Nucleus accumbens (tissue), 56 donors: ENCODE measurements around the gene SPSB4.

Experiments used
- DNase-seq, 56 donors: peaks; one replicate each; lab custom pipeline; 2025; lab: John Stamatoyannopoulos, UW

Gene SPSB4

DNA sequence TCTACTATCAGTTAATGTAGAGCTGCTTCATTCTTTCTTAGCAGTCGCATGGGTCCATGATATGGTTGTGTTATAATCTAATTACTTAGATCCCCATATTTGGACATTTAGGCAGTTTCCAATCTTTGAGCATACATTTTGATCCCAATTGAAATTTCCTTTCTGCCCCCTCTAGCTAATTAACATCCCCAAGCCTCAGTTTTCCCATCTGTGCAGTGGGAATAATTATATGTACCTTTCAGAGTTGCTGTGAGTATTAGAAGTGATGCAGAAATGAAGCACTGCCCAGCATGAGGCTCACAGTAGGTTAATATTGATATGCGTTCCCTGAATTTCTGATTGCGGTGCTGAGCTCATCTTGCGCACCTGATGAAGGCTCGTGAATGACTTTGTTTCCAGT is 21.8 kb downstream of the SPSB4 start:
- no peak for DNase-seq

DNA sequence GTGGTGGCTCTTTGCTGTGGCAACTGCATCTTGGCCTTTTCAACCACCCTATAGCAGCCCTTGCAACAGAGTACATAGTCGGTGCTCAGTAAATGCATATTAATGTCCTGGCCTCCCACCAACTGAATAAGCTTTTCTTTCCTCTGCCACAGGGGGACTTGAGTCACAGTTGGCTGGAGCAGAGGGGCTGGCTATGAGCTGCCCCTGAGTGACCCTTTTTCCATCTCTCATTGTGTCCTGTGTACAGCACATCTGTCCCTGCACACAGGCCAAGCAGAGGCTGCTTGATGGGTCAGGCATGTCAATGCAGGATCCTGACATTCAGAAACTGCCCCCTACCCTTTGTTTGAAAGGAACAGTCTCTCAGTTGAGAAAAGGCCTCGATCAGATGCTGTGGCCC is 22.4 kb downstream of the SPSB4 start:
- DNase-seq, result no peak

DNA sequence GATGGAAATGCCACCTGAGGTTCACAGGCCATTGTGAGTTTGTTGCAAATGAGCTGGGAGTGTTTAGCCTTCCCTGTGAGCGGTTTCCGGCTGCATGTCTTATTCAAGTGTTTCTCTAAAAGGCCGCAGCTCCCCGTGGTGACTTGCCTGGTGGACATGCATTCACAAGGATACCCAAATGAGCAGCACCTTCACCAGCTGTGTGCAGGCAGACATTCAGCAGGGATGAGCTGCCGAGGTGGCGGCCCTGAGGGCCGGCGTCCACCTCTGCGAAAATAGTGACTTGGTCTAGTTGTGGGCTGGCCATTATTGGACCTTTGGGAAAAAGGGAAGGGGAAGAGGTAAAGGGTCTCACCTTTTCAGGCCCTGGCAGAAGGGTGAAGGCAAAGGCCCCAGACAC is 23.4 kb downstream of the SPSB4 start:
- no peak for DNase-seq

DNA sequence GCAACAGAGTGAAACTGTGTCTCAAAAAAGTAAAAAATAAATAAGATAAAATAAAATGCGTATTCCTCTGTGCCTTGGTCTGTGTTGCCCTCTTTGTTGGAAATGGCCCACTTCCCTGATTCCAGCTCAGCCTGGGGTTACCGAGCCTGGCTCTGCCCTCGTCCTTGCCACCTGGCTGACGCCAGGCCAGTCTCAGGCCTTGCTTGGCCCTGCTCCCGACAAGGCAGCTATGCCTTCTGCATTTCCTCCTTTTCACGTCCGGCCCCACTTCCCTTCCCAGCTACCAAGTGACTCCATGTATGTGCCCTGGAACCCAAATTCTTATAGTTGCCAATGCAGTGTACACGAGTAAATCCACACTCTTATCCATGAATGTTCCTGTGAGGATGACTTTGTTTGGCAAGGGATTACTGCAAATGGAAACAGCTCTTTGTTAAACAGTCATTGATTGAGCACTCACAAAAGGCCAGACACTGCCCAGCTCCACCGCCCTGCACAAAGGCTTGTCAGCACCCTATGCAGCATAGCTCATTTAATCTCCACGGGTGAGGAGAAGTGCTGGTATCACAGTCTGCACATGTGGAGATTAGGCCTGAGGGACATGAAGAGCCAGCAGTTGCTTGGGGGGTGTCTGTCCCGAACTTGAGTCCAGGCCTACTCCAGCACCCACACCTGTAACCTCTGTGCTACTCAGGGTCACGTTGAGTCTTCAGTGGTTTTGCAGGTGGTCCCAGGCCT is 25.1 kb downstream of the SPSB4 start:
- peak in 4 of 56 donors; percentile 3 to 53 (median 40) for DNase-seq

DNA sequence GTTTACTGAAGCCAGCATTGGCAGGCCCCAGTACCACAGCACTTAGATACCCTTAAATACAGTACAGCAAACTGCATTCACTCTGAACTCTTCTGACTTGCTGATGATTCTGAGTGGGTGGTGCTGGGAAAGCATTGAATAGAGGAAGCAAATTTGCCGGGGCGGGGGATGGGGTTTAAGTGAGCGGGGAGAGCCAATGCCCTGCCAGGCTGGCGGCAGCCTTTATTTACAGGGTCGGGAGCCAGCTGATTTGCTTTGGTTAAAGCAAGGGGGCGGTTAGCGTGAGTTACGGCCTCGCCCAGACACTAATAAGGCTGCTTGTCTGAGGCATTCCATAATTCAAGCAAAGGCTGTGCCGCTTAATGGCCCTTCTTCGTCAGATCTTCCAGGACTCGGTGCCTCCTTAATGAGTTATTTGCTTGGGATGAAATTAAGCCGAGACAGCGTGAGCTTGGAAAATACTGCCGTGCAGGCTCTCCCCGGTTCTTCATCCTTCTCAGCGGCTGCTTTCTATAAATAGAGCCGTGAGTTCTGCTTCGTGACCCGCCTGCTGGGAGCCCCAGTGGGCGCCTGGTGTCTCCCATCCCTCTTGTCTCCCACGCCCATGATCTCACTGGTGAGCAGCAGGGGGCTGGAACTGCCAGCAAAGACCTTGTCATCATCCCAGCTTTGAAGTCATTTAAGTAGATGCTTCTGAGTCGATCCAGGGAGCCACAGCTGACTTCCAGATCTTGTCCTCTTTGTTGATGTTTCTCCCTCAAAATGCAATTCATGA is 25.8 kb downstream of the SPSB4 start:
- peak in 44 of 56 donors; percentile 13 to 80 (median 44) for DNase-seq

DNA sequence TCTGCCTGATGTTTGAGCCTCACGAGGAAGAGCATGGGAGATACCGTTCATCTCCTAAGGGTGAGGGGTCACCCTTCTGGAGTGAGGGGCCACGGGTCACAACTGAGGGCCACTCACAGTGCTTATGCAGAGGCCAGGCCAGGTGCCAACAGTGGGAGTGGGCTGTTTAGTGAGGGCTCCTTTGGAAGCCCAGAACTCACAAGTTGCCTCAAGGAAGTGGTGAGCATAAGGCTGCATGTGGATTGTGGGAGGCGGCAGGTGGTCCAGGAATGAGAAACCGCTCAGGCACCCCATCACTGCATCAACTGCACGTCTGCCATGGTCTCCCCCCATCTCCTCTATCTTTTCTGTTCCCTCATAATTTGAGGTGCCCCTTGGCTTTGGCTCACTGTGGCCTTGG is 26.5 kb downstream of the SPSB4 start:
- no peak for DNase-seq

DNA sequence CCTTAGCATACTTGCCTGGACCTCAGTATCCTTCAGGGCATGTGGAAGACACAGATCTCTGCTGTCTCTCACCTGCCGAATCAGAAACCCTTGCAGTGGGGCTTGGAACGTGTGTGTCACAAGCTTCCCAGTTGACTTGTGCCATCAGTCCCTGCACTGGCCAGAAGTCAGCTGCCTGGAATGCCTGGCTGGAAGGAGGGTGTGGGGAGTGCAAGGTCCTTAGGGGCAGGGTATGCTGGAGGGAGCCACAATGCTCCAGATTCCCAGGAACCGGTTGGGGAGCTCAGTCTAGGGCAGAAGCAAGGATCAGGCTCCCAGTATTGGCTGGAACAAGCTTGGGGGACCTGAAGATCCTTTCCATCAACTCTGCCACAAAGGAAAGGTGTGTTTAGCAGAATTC is 27.1 kb downstream of the SPSB4 start:
- DNase-seq, result no peak

DNA sequence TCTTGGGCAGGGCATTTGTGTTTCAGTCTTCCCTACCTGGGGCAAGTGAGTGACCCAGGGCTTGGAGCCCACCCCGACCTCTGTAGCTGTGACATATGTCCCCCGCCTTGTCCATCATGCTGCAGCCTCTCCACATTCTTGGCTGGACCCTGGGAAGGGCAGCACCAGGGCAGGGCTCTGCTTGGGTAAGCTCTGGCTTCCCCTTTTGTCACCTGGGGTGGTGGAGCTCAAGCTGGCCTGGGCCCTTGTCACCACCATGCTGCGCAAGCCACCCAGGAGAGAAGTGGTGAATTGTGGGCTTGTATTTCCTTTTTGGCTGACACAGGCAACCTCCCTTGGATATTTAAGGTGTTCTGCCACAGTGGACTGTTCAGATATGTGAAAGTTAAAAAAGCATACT is 29.3 kb downstream of the SPSB4 start:
- no peak for DNase-seq

DNA sequence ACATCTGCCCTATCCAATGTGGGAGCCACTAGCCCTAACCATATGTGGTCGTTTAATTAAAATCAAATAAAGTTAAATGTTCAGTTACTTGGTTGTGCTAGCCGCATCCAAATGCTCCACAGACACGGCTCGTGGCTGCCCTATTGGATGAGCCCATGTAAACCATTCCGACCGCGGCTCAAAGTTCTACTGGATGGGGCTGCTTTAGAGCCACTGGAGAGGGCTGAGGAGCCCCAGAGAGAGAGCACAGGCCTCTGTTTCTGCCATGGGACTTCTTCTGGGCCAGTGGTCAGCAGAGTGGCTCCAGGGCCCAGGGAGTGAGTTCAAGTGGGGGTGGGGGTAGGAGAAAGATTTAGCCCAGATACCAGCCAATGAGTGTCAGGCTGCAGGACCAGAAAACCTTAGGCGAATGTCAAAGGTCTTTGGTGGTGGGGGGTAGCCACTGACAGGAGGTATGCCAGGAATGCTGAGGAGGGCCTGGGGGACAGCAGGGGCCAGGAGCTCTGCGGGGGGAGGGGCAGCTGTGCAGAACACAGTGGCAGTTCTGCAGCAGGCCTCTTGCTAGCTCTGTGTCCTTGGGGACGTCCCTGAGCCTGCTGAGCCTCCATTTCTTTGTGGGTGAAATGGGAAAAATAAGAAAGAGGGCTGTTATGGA is 30.1 kb downstream of the SPSB4 start:
- no peak for DNase-seq

DNA sequence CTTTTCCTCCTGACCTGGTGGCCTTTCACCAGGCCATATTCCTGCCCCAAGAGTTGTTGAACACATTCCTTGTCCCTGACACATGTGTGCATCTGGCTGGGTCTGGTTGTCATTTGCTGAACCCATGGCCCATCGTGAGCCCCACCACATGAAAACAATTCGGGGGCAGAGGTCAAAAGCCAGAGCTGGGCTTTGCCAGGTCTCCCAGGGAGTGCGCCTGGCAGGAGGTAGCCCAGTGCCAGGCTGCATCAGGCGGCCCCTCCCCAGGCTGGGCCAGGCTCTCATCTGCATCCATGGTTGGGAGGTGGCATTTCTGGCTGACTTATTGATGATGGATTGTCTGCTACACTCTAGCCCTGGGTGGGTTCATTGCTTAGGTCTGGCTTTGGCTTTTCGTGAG is 30.9 kb downstream of the SPSB4 start:
- no peak for DNase-seq

DNA sequence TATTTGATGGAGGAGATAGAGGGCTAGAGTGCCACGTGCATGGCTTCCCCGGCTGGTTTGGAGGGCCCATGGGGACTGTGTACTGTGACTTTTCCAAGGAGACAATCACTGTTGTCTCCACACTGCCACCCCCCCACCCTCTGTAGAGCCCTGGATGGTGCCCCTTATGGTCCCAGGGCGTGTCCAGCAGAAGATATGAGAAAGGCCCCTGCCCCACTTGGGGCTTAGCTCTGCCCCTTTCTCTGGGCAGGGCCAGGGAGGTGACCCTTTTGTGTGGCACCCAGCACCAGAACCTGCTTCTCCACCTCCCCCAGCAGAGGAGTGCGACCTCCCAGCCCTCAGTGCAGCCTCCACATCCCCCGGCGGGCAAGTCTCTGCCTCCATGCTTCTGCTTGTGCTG is 32.1 kb downstream of the SPSB4 start:
- DNase-seq, result no peak

DNA sequence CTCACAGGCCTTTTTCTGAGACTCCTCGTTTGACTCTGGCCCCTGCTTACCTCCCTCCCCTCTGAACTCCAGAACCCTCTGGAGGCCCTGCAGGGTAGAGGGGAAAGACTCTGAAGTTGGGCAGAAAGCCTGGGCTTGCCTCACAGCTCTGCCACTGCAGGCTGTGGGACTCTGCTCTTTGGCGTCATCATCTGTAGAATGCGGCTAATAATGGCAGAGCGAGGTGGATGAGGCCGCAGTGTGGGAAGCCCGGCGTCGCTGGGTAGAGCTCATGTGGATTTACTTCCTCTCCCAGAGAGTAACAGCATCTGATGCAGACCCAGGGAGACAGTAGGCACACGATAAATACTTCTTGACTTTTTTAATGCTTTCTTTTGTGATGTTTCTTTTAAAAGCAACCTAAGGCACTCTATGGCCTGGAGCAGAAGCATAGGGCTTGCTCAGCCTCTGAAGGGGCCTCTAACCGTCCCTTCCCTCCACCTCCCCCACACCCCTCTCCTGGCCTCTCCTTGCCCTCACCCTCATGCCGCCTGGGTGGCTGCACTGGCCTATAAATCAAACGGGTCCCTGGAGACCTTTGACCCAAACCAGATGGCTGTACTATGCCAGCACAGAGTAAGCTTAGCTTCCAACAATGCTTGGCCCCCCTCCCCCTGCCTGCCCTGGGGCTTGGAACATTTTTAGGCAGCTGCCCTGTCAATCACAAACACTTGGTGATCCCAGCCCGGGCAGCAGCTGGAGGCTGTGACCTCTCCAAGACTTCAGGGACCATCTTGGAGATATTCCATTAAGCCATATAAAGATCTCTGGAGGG is 32.9 kb downstream of the SPSB4 start:
- DNase-seq, result no peak

DNA sequence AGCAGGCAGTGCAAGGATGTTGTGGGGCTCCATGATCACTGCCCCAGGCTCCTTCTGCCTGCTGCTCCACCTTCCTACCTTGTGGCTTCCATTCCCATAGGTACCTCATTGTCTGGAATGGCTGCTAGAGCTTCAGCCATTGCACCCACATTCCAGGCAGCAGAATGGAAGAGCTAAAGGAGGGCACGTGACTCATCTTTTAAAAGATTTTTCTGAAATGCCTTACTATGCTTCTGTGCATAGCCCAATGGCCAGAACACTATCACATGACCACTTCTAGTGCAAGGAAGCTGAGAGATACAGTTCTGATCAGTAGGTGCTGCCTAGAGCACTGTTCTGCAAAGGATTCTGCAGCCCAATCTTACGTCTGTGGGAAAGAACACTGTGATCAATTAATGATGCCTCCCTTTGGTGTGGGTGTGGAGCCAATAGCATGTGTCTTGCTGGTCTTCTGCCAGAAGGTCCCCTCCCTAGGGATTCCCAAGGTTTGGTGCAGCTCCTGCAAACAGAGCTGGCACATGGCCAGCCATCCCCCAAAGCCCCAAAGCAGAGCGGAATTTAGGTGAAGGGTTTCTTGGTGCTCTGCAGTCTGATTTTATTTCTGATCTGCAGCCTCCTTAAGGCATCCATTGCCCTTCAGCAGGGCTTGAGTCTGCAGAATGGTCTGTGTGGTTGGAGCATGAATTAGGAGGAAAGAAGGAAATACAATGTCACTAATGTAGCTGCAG is 34.4 kb downstream of the SPSB4 start:
- DNase-seq, result no peak

DNA sequence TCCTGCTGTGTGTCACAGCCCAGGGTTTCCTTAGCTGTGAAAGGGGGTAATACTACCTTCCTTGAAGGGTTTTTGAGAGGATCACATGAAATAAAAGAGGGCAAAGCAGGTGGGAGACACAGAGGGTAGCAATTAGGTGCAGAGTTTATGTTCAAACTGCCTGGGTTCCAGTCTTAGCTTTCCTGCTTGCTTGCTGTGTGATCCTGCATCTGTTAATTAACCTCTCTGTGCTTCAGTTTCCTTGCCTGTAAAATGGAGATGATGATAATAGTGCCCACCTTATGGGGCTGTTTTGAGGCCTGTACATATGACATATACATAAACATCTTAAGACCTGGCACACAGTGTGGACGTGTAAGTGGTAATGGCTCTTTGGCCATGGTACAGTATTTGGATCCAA is 35.0 kb downstream of the SPSB4 start:
- no peak for DNase-seq

DNA sequence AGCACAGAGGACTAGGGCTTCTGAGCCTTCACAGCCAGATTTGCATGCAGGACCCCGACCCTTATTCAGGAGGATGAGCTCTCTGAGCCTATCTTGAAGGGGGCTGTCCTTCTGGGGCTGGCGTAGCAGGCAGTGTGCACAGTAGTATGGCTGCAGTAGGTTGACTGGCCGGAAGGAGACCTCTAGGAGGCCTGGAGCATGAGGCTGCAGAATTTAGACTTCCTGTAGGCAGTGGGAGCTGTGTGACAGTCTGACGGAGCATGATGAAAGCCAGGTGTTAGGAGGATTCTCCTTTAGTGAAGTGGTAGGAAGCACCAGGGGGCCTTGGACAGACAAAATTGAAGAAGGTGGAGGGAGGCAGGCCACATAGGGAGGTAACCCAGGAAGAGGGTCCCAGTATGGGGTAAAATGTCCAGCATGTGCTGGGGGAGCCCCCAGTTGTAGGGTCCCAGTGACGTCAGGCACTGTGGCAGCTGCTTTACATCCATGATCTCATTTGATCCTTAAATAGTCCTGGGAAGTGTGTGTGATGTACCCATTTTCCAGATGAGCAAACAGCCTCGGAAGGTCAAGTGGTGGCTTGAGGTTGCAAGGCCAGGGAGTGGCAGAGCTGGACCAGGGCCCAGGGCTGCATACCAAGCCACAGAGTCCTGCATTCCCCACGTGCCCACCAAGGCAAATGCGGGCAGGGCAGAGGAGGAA is 36.1 kb downstream of the SPSB4 start:
- DNase-seq, result no peak

DNA sequence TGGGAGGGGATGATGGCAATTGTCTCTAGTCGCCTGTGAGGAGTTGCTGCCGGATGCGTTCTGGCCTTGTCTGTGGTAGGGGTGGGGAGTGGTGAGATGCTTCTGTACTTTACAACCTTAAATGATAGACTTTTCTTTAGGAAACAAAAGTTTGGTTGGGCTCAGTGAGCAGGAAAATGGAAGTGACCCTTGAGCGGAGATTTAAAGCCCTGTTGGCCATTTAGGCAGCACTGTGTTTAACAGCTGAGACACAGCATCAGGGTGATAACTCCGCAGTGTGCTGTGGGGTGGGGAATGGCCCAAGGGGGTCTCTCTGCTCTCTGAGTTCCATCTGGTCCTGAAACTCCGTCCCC is 36.6 kb downstream of the SPSB4 start:
- DNase-seq, result no peak

DNA sequence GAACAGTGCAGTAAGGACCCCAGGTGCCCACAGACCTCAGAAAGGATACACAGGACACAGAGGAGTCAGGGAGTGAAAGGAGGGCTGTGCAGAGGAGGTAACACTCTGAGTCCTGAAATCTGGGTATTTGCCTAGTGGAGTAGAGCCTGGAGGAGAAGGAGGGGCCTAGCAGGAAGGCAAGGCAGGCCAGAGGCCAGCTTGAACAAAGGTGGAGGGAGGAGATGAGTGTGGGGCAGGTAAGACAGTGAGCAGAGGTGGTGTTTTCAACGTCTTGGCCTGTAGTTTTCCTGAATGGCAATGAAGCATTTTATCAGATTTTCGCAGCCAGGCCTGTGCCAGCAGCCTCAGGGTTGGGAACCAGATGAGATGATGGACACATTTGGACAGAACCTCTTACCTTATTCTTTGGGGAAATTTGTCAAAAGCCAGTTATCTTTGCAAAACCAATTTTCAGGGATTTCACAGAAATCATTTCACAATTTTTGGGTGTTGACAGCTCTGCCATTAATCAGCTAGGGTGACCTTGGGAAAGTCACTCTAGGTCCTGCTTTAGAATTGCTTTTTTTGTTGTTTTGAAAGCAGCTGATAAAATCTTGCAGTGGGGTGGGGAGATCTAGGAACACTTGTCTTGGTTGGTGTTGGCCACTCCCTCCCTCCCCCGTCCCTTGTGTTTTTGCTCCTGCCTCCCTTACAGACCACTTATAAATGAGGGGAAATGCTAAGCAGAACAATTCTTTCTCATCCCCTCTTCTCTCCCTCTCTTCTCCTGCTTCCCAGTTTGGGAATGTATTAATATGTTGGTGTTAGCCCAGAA is 38.4 kb downstream of the SPSB4 start:
- no peak for DNase-seq

DNA sequence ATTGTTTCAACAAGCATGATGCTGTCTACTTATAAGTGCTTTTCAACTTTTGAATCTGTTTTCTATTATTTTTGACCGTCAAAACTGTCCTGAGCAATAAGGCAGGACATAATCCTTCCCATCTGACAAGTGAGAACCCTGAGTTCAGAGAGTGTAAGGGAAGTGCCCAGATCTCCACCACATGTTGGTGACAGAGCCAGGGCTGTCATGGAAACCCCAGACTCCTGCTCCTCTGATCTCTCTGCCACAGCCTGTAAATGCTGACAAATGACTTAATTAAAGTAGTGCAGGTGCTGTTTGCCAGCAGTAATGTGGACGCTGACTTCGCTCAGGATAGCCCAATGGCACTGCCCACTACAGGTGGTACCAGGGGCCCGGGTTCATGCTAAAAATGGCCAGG is 40.3 kb downstream of the SPSB4 start:
- DNase-seq, result peak in 1 of 56 donors; percentile 16

DNA sequence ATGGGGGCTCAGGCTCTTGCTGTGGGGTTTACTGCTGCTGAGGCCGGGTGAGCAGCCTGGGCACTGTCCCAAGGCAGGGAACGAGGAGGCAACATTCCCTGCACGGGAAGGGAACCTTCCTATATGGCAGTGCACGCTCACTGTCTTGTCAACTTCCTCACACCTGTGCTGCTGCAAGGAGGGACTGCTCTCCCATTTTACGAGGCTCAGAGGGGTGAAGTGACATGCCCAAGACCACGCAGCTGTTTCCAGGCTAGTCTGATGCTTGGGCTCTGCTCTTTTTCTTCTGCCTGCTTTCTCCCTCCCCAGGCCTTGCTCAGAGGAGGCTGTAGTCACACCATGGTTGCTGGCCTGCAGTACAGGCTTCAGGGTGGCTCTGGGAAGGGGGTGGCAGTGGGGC is 41.5 kb downstream of the SPSB4 start:
- no peak for DNase-seq
